SK-N-SH treated with all-trans-retinoic acid at 6 μM for 48 hours (cell line): ENCODE measurements around the gene MKI67.

Source experiments
- ATAC-seq: fragments of 200-7000 bp; cut with Tn5 transposase; 3 replicates; pipeline ENCODE4 v1.9.1; 2020; ENCODE audit warnings: mild to moderate bottlenecking, moderate library complexity
- ARNTL ChIP-seq: fragments of 450-650 bp; formaldehyde crosslinking; IDR thresholded peaks from 2 replicates; pipeline ENCODE4 v1.5.0; 2020; ENCODE audit warnings: low read depth, mild to moderate bottlenecking, moderate library complexity, borderline replicate concordance
- BACH2 ChIP-seq: fragments of 250-450 bp; sonication (Bioruptor Pico); IDR thresholded peaks from 2 replicates; pipeline ENCODE4 v1.9.0; 2021; ENCODE audit warnings: mild to moderate bottlenecking, borderline replicate concordance
- CSDC2 ChIP-seq: fragments of 250-450 bp; sonication (Bioruptor Pico); IDR thresholded peaks from 2 replicates; pipeline ENCODE4 v1.5.0; 2020; ENCODE audit warnings: mild to moderate bottlenecking, moderate library complexity
- CSRNP3 ChIP-seq: fragments of 250-450 bp; sonication (Bioruptor Pico); IDR thresholded peaks from 2 replicates; pipeline ENCODE4 v1.5.1; 2021; ENCODE audit warnings: mild to moderate bottlenecking, moderate library complexity
- ESRRG ChIP-seq: fragments of 250-450 bp; sonication (Bioruptor Pico); IDR thresholded peaks from 2 replicates; pipeline ENCODE4 v1.6.1; 2021; ENCODE audit warnings: mild to moderate bottlenecking
- GLIS3 ChIP-seq: fragments of 250-450 bp; sonication (Bioruptor Pico); IDR thresholded peaks from 2 replicates; pipeline ENCODE4 v1.5.0; 2020; ENCODE audit warnings: mild to moderate bottlenecking, moderate library complexity
- ISL1 ChIP-seq: fragments of 250-450 bp; sonication (Bioruptor Pico); IDR thresholded peaks from 2 replicates; pipeline ENCODE4 v2.1.2; 2022; ENCODE audit warnings: mild to moderate bottlenecking, moderate library complexity
- OSR1 ChIP-seq: fragments of 250-450 bp; sonication (Bioruptor Pico); IDR thresholded peaks from 2 replicates; pipeline ENCODE4 v1.8.0; 2022; ENCODE audit warnings: moderate library complexity, mild to moderate bottlenecking, inconsistent platforms
- PATZ1 ChIP-seq: fragments of 250-450 bp; sonication (Bioruptor Pico); IDR thresholded peaks from 2 replicates; pipeline ENCODE4 v1.8.0; 2020; ENCODE audit warnings: mild to moderate bottlenecking, moderate library complexity, borderline replicate concordance
- PPARA ChIP-seq: fragments of 250-450 bp; sonication (Bioruptor Pico); IDR thresholded peaks from 2 replicates; pipeline ENCODE4 v1.5.0; 2020; ENCODE audit warnings: mild to moderate bottlenecking, borderline replicate concordance
- RARB ChIP-seq: fragments of 250-450 bp; sonication (Bioruptor Pico); IDR thresholded peaks from 2 replicates; pipeline ENCODE4 v1.8.0; 2021; ENCODE audit warnings: mild to moderate bottlenecking, moderate library complexity
- SNAI2 ChIP-seq: fragments of 250-450 bp; sonication (Bioruptor Pico); IDR thresholded peaks from 2 replicates; pipeline ENCODE4 v1.5.0; 2020; ENCODE audit warnings: mild to moderate bottlenecking, moderate library complexity
- TCF4 ChIP-seq: fragments of 250-450 bp; sonication (Bioruptor Pico); IDR thresholded peaks from 2 replicates; pipeline ENCODE4 v1.8.0; 2021; ENCODE audit warnings: mild to moderate bottlenecking, moderate library complexity, borderline replicate concordance
- TOX ChIP-seq: fragments of 250-450 bp; sonication (Bioruptor Pico); IDR thresholded peaks from 2 replicates; pipeline ENCODE4 v1.8.0; 2021; ENCODE audit warnings: mild to moderate bottlenecking, moderate library complexity, borderline replicate concordance
- TSHZ2 ChIP-seq: fragments of 250-450 bp; sonication (Bioruptor Pico); IDR thresholded peaks from 2 replicates; pipeline ENCODE4 v1.5.0; 2020; ENCODE audit warnings: mild to moderate bottlenecking, moderate library complexity
- ZC3H10 ChIP-seq: fragments of 250-450 bp; sonication (Bioruptor Pico); IDR thresholded peaks from 2 replicates; pipeline ENCODE4 v1.5.1; 2021; ENCODE audit warnings: mild to moderate bottlenecking, moderate library complexity
- ZFP3 ChIP-seq: fragments of 250-450 bp; sonication (Bioruptor Pico); IDR thresholded peaks from 2 replicates; pipeline ENCODE4 v1.5.0; 2020; ENCODE audit warnings: mild to moderate bottlenecking, moderate library complexity
- ZNF565 ChIP-seq: fragments of 450-650 bp; formaldehyde crosslinking; conservative IDR thresholded peaks from 2 replicates; pipeline ENCODE4 v1.5.0; 2020; ENCODE audit warnings: low read depth, mild to moderate bottlenecking, moderate library complexity
- ZNF70 ChIP-seq: fragments of 450-650 bp; formaldehyde crosslinking; IDR thresholded peaks from 2 replicates; pipeline ENCODE4 v1.5.0; 2020; ENCODE audit warnings: mild to moderate bottlenecking, moderate library complexity
- ZNF8 ChIP-seq: fragments of 450-650 bp; formaldehyde crosslinking; IDR thresholded peaks from 2 replicates; pipeline ENCODE4 v1.5.0; 2020; ENCODE audit warnings: mild to moderate bottlenecking, moderate library complexity
- TF ChIP-seq, protein P1 (sequence below): fragments of 250-450 bp; sonication (Bioruptor Pico); IDR thresholded peaks from 2 replicates; pipeline ENCODE4 v1.5.1; 2020; ENCODE audit warnings: low read depth, mild to moderate bottlenecking, moderate library complexity
- TF ChIP-seq, protein P2 (sequence below): fragments of 250-450 bp; sonication (Bioruptor Pico); IDR thresholded peaks from 2 replicates; pipeline ENCODE4 v1.8.0; 2021; ENCODE audit warnings: low read depth, mild to moderate bottlenecking, moderate library complexity, borderline replicate concordance

Gene MKI67

DNA sequence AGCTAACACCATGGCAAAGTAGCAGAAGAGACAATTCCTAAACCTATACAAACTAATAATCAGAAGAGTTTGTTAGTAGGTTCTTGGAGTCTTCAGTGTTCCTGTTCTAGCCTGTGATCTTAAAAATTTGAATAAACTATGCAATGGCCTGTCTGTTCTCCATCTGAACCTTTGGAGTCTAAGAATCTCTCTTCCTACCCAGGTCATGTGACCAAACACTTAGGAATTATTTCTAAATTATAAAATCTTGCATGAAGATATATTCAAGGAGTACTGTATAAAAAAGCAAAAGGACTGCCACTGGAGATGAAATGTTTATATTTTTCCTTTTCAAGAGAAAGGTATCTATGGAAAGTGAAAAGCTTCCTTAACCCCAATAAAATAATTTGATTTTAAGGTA lies 2.4 kb downstream of the MKI67 start:
- no peak for ATAC-seq
- TF ChIP-seq ZNF70 (no peak), SNAI2 (CRISPR knock-in tag) (no peak), PATZ1 (no peak)
- TF ChIP-seq, protein P1, sequence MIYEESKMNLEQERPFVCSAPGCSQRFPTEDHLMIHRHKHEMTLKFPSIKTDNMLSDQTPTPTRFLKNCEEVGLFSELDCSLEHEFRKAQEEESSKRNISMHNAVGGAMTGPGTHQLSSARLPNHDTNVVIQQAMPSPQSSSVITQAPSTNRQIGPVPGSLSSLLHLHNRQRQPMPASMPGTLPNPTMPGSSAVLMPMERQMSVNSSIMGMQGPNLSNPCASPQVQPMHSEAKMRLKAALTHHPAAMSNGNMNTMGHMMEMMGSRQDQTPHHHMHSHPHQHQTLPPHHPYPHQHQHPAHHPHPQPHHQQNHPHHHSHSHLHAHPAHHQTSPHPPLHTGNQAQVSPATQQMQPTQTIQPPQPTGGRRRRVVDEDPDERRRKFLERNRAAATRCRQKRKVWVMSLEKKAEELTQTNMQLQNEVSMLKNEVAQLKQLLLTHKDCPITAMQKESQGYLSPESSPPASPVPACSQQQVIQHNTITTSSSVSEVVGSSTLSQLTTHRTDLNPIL (CRISPR knock-in tag): no peak

DNA sequence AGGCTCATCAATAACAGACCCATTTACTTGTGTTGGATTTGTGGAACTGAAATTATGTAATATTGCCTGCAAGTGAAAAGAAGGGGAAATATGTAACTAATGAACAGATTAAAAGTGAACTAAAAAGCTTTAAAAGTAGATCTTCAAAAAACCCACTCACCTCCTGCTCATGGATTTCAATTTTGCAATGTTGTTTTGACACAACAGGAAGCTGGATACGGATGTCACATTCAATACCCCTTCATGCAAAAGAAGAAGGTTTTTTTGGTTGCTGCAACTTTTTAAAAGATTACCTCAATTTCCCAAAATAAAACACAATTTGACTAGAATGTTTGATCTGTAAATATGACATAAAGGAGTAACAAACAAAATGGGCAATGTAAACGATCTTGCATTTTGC lies 3.3 kb downstream of the MKI67 start:
- ATAC-seq: no peak
- TF ChIP-seq CSRNP3 (CRISPR knock-in tag) (no peak), SNAI2 (CRISPR knock-in tag) (no peak), TOX (CRISPR knock-in tag) (no peak), ZNF70 (no peak), ESRRG (CRISPR knock-in tag) (no peak), GLIS3 (no peak), OSR1 (CRISPR knock-in tag) (no peak), ARNTL (CRISPR knock-in tag) (no peak), ISL1 (no peak), BACH2 (no peak), PPARA (CRISPR knock-in tag) (no peak), TCF4 (CRISPR knock-in tag) (no peak)
- TF ChIP-seq, protein P2, sequence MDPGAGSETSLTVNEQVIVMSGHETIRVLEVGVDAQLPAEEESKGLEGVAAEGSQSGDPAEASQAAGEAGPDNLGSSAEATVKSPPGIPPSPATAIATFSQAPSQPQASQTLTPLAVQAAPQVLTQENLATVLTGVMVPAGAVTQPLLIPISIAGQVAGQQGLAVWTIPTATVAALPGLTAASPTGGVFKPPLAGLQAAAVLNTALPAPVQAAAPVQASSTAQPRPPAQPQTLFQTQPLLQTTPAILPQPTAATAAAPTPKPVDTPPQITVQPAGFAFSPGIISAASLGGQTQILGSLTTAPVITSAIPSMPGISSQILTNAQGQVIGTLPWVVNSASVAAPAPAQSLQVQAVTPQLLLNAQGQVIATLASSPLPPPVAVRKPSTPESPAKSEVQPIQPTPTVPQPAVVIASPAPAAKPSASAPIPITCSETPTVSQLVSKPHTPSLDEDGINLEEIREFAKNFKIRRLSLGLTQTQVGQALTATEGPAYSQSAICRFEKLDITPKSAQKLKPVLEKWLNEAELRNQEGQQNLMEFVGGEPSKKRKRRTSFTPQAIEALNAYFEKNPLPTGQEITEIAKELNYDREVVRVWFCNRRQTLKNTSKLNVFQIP: no peak

- ATAC-seq: no peak
Observed at GRCh38 chr10:128121750-128122412, 4.3 kb downstream of the MKI67 start.

More at GRCh38 chr10:128121750-128122412, 4.3 kb downstream of the MKI67 start:
- TF ChIP-seq ZNF70: no peak
- TF ChIP-seq, protein P1 (CRISPR knock-in tag): no peak
- TF ChIP-seq TSHZ2 (CRISPR knock-in tag): no peak
- TF ChIP-seq ISL1: no peak
- TF ChIP-seq ZC3H10: no peak
- no peak for TF ChIP-seq BACH2
- no peak for TF ChIP-seq RARB (CRISPR knock-in tag)
- TF ChIP-seq TOX (CRISPR knock-in tag): no peak
- no peak for TF ChIP-seq ZNF565 (CRISPR knock-in tag)
- no peak for TF ChIP-seq CSDC2 (CRISPR knock-in tag)
- no peak for TF ChIP-seq ESRRG (CRISPR knock-in tag)
- no peak for TF ChIP-seq ZFP3
- no peak for TF ChIP-seq ZNF8 (CRISPR knock-in tag)
- no peak for TF ChIP-seq ARNTL (CRISPR knock-in tag)
